B cell (primary cell): ENCODE measurements around the gene TRABD2A. TPM values are rescaled to one million over a fixed set of nuclear protein-coding genes. Genes with fewer than 3 reads are reported as not detected.

ENCODE experiments used
- ATAC-seq: fragments of 200-7000 bp; cut with Tn5 transposase; one replicate; pipeline ENCODE4 v1.10.0; 2021; ENCODE audit warnings: low read depth, mild to moderate bottlenecking, moderate number of reproducible peaks, moderate library complexity
- CTCF ChIA-PET: fragments of 350-600 bp; sonication (Branson Sonifier 250); formaldehyde crosslinking; loops from one replicate; lab custom pipeline; 2021; ENCODE audit warnings: antibody characterized with exemption, inconsistent platforms; lab: Charles Lee
- POLR2A ChIA-PET: fragments of 350-600 bp; sonication (Branson Sonifier 250); formaldehyde crosslinking; loops from one replicate; lab custom pipeline; 2021; ENCODE audit warnings: antibody characterized with exemption; lab: Charles Lee
- DNase-seq: peaks from one replicate; pipeline ENCODE4 v3.0.0; 2013
- H2AFZ ChIP-seq: 2 replicates; pipeline ENCODE4 v1.6.1; 2012; ENCODE audit warnings: mild to moderate bottlenecking, low read depth, low read length; ENCODE audit not compliant: insufficient read depth, poor library complexity, severe bottlenecking
- H3K27ac ChIP-seq, 2 donors: 1 replicate in 1 of 2; 2 replicates in 1 of 2; pipeline ENCODE4 v1.5.1; 2012 to 2013; ENCODE audit warnings: low read length in 2 of 2, mild to moderate bottlenecking in 2 of 2, moderate library complexity in 1 of 2
- H3K27me3 ChIP-seq, 4 experiments: fragments of 200-600 bp in 1 of 4; sonication (generic) in 1 of 4; replicated peaks in 1 of 4; 1 replicate in 2 of 4; 2 replicates in 2 of 4; pipeline versions ENCODE4 v1.6.1 to v1.7.0; 2013 to 2016; ENCODE audit warnings: low read length in 3 of 4, mild to moderate bottlenecking in 2 of 4, mixed read lengths in 1 of 4, moderate library complexity in 1 of 4; ENCODE audit not compliant: insufficient read depth in 4 of 4, control insufficient read depth in 3 of 4; ENCODE audit errors: control extremely low read depth in 1 of 4
- H3K36me3 ChIP-seq, 2 experiments: replicated peaks in 1 of 2; 1 replicate in 1 of 2; 2 replicates in 1 of 2; pipeline versions ENCODE4 v1.6.1 to v1.7.1; 2013; ENCODE audit warnings: low read length in 1 of 2; ENCODE audit not compliant: insufficient read depth in 2 of 2, control insufficient read depth in 1 of 2; ENCODE audit errors: control extremely low read depth in 1 of 2, extremely low read depth in 1 of 2
- H3K4me1 ChIP-seq, 2 donors: fragments of 200-600 bp in 1 of 2; sonication (generic) in 1 of 2; 1 replicate in 1 of 2; 2 replicates in 1 of 2; pipeline versions ENCODE4 v1.5.1 to v1.6.1; 2013 to 2017; ENCODE audit warnings: low read length in 2 of 2; ENCODE audit not compliant: control insufficient read depth in 2 of 2, insufficient read depth in 2 of 2
- H3K4me2 ChIP-seq: replicated peaks from 2 replicates; pipeline ENCODE3; 2012; ENCODE audit warnings: mild to moderate bottlenecking, low read depth, low read length; ENCODE audit not compliant: poor library complexity, severe bottlenecking
- H3K4me3 ChIP-seq, 5 experiments: fragments of 200-600 bp in 1 of 5; sonication (generic) in 1 of 5; 1 replicate in 3 of 5; 2 replicates in 2 of 5; pipeline versions ENCODE4 v1.5.1 to v1.7.0; 2011 to 2016; ENCODE audit warnings: low read length in 4 of 5, mild to moderate bottlenecking in 4 of 5, low read depth in 2 of 5, control low read depth in 1 of 5, moderate library complexity in 1 of 5; ENCODE audit not compliant: insufficient read depth in 1 of 5; ENCODE audit errors: control extremely low read depth in 1 of 5, extremely low read depth in 1 of 5
- H3K79me2 ChIP-seq: fragments of 200-600 bp; sonication (generic); one replicate; pipeline ENCODE4 v1.6.0; 2016; ENCODE audit warnings: low read length; ENCODE audit not compliant: control insufficient read depth, insufficient read depth
- H3K9ac ChIP-seq: fragments of 200-600 bp; sonication (generic); 2 replicates; pipeline ENCODE4 v1.6.1; 2017; ENCODE audit warnings: mild to moderate bottlenecking, low read length, moderate library complexity
- H3K9me3 ChIP-seq, 3 donors: one replicate each; pipeline versions ENCODE4 v1.6.1 to v1.7.1; 2013; ENCODE audit warnings: low read length in 2 of 3; ENCODE audit not compliant: control insufficient read depth in 2 of 3, insufficient read depth in 1 of 3; ENCODE audit errors: control extremely low read depth in 1 of 3
- H4K20me1 ChIP-seq: 2 replicates; pipeline ENCODE4 v1.6.0; 2012; ENCODE audit warnings: mild to moderate bottlenecking, low read length; ENCODE audit not compliant: insufficient read depth, control insufficient read depth, poor library complexity, severe bottlenecking
- H3K27ac Mint-ChIP-seq: one replicate; pipeline ENCODE4 v1.8.0; 2021; ENCODE audit warnings: mixed read lengths
- H3K27me3 Mint-ChIP-seq: one replicate; pipeline ENCODE4 v1.8.0; 2021; ENCODE audit warnings: mixed read lengths
- H3K4me1 Mint-ChIP-seq: one replicate; pipeline ENCODE4 v1.8.0; 2021; ENCODE audit warnings: mixed read lengths
- H3K4me3 Mint-ChIP-seq: one replicate; pipeline ENCODE4 v1.8.0; 2021; ENCODE audit warnings: mixed read lengths
- H3K9me3 Mint-ChIP-seq: one replicate; pipeline ENCODE4 v1.8.0; 2022; ENCODE audit warnings: mixed read lengths; ENCODE audit not compliant: insufficient read depth
- CTCF ChIP-seq: fragments of 200-600 bp; IDR thresholded peaks from one replicate; pipeline ENCODE4 v1.8.0; 2022; ENCODE audit warnings: antibody characterized with exemption, mild to moderate bottlenecking
- EZH2 ChIP-seq: IDR thresholded peaks from 2 replicates; pipeline ENCODE4 v1.6.1; 2012; ENCODE audit warnings: borderline replicate concordance, low read depth, mild to moderate bottlenecking, moderate library complexity, low read length; ENCODE audit not compliant: insufficient read depth, poor library complexity, severe bottlenecking
- WGBS: methylation state at CpG from one replicate; pipeline ENCODE4 v1.1.5; 2013; ENCODE audit warnings: missing lambda C conversion rate; ENCODE audit not compliant: insufficient coverage; 5-methylcytosine and 5-hydroxymethylcytosine counted together
- intact Hi-C: fragments of 100-400 bp; cut with micrococcal nuclease; formaldehyde crosslinking; loops from one replicate; pipeline ENCODE4 v1.10.0; 2022
- polyA plus RNA-seq: library from polyadenylated mRNA; depleted of rRNA; stranded (reverse); fragments of >200 nt; gene quantifications from 2 replicates; pipeline ENCODE4 v1.2.3, GENCODE V29; 2012
- total RNA-seq, 2 donors: library from RNA; stranded (reverse); fragments of 120-200 nt in 1 of 2; gene quantifications; 1 replicate in 1 of 2; 2 replicates in 1 of 2; pipeline versions ENCODE4 v1.2.3 to v1.2.4, GENCODE V29; 2013 to 2022

TRABD2A gene
- total and polyA plus RNA-seq, 2 donors (not counting 1 experiment from before 2014, with no cell fraction given): 10.1 to 11.3 TPM

- TF ChIP-seq EZH2 (no peak), CTCF (no peak)
- H3K79me2 ChIP-seq: no peaks in the 10 kb centered on the region
- H2AFZ ChIP-seq: no peak overlapping the region
- no peaks in the 10 kb centered on the region for H3K9me3 Mint-ChIP-seq
- H3K27me3 ChIP-seq: no peaks in the 10 kb centered on the region
- H3K4me1 Mint-ChIP-seq: peaks cover 21% of the 10 kb centered on the region
- H3K9me3 ChIP-seq: peaks cover 0 to 4% (median 0%) of the 10 kb centered on the region in 3 donors
- no peak overlapping the region for H3K4me3 Mint-ChIP-seq
- WGBS: 100% methylated on average over 2 of the region's 3 CpGs
- H3K9ac ChIP-seq: no peak overlapping the region
- H3K4me3 ChIP-seq: no peak overlapping the region
- no peak overlapping the region for H3K27ac ChIP-seq
- CTCF ChIA-PET: interaction anchor here (0.7 kb wide), 1 partner anchor 218 kb away, joined by 3 read pairs; no protein-coding TSS in a partner anchor
- H3K4me1 ChIP-seq: peaks cover 12 to 18% of the 10 kb centered on the region in 2 donors
- H3K36me3 ChIP-seq: no peaks in the 10 kb centered on the region
- H3K4me2 ChIP-seq: no peak overlapping the region
- no peak overlapping the region for H3K27ac Mint-ChIP-seq
- H3K27me3 Mint-ChIP-seq: peaks cover 2% of the 10 kb centered on the region
- POLR2A ChIA-PET: no interaction called here
- ATAC-seq (no peak), DNase-seq (no peak)
- H4K20me1 ChIP-seq: no peaks in the 10 kb centered on the region
- intact Hi-C loops: no loop called here
These were observed 65.7 kb downstream of the TRABD2A start for GRCh38 chr2:84815146-84815545.

GRCh38 chr2:84811839-84812431, 68.9 kb downstream of the TRABD2A start:
- no peak overlapping the region for H3K9ac ChIP-seq
- no peak overlapping the region for H3K27ac Mint-ChIP-seq
- TF ChIP-seq CTCF (no peak), EZH2 (no peak)

More at GRCh38 chr2:84811839-84812431, 68.9 kb downstream of the TRABD2A start:
- peaks cover 5% of the 10 kb centered on the region for H3K27me3 Mint-ChIP-seq
- Histone ChIP-seq H3K27ac (no peak overlapping the region), H3K4me1 (peaks cover 5 to 6% of the 10 kb centered on the region in 2 donors), H3K27me3 (peaks cover 0 to 2% (median 0%) of the 10 kb centered on the region in 4 experiments), H3K4me2 (no peak overlapping the region), H3K79me2 (no peaks in the 10 kb centered on the region), H3K4me3 (no peak overlapping the region), H3K36me3 (no peaks in the 10 kb centered on the region), H4K20me1 (no peaks in the 10 kb centered on the region), H3K9me3 (peaks cover 0 to 4% (median 0%) of the 10 kb centered on the region in 3 donors), H2AFZ (no peak overlapping the region)
- intact Hi-C loops: no loop called here
- H3K4me1 Mint-ChIP-seq: peaks cover 7% of the 10 kb centered on the region
- 100% methylated on average over 5 of the region's 6 CpGs for WGBS
- ChIA-PET POLR2A (no interaction called here), CTCF (no interaction called here)
- no peak for DNase-seq
- ATAC-seq: no peak
- no peak overlapping the region for H3K4me3 Mint-ChIP-seq
- no peaks in the 10 kb centered on the region for H3K9me3 Mint-ChIP-seq
